GM23338 (cell line): ENCODE results near the gene DNM1L. TPM values are rescaled to one million over a fixed set of nuclear protein-coding genes. Genes with fewer than 3 reads are reported as not detected.

Experiments used
- ATAC-seq: fragments of 200-7000 bp; cut with Tn5 transposase; 3 replicates; pipeline ENCODE4 v1.9.1; 2020
- DNase-seq: peaks from one replicate; pipeline ENCODE4 v3.0.0-alpha.2; 2015; ENCODE audit warnings: low spot score
- H2AFZ ChIP-seq: fragments of 200-600 bp; sonication (generic); 2 replicates; pipeline ENCODE4 v1.8.0; 2016; ENCODE audit warnings: antibody characterized with exemption, mild to moderate bottlenecking, moderate library complexity
- H3F3A ChIP-seq: fragments of 200-600 bp; sonication (generic); replicated peaks from 2 replicates; pipeline ENCODE4 v1.8.0; 2017; ENCODE audit warnings: antibody characterized with exemption, mixed run types, low read depth
- H3K27ac ChIP-seq: fragments of 200-600 bp; sonication (generic); 2 replicates; pipeline ENCODE4 v1.6.1; 2016; ENCODE audit warnings: low read depth
- H3K27me3 ChIP-seq: fragments of 200-600 bp; sonication (generic); 2 replicates; pipeline ENCODE4 v1.8.0; 2016; ENCODE audit warnings: mild to moderate bottlenecking, mixed run types, moderate library complexity; ENCODE audit not compliant: insufficient read depth
- H3K36me3 ChIP-seq: fragments of 200-600 bp; sonication (generic); 2 replicates; pipeline ENCODE4 v1.8.0; 2016; ENCODE audit warnings: mild to moderate bottlenecking; ENCODE audit not compliant: insufficient read depth
- H3K4me1 ChIP-seq: fragments of 200-600 bp; sonication (generic); 2 replicates; pipeline ENCODE4 v1.8.0; 2016; ENCODE audit warnings: mild to moderate bottlenecking, moderate library complexity; ENCODE audit not compliant: insufficient read depth
- H3K4me2 ChIP-seq: fragments of 200-600 bp; sonication (generic); 2 replicates; pipeline ENCODE4 v1.7.1; 2017; ENCODE audit warnings: mixed run types
- H3K4me3 ChIP-seq: fragments of 200-600 bp; sonication (generic); 2 replicates; pipeline ENCODE4 v1.6.1; 2016; ENCODE audit warnings: mixed run types
- H3K79me2 ChIP-seq: fragments of 200-600 bp; sonication (generic); replicated peaks from 2 replicates; pipeline ENCODE4 v1.8.0; 2017; ENCODE audit warnings: mild to moderate bottlenecking; ENCODE audit not compliant: insufficient read depth
- H3K9me2 ChIP-seq: fragments of 200-600 bp; sonication (generic); 2 replicates; pipeline ENCODE4 v1.8.0; 2017; ENCODE audit not compliant: insufficient read depth
- H4K20me1 ChIP-seq: fragments of 200-600 bp; sonication (generic); replicated peaks from 2 replicates; pipeline ENCODE4 v1.8.0; 2017; ENCODE audit warnings: mild to moderate bottlenecking; ENCODE audit not compliant: insufficient read depth
- H3K27ac Mint-ChIP-seq: 2 replicates; pipeline ENCODE4 v1.8.0; 2020; ENCODE audit warnings: inconsistent platforms, mild to moderate bottlenecking, moderate library complexity, mixed read lengths
- H3K27me3 Mint-ChIP-seq: 3 replicates; pipeline ENCODE4 v1.8.0; 2022; ENCODE audit warnings: low read depth, mild to moderate bottlenecking, moderate library complexity, mixed read lengths, inconsistent platforms; ENCODE audit not compliant: insufficient read depth, poor library complexity
- H3K36me3 Mint-ChIP-seq: 3 replicates; pipeline ENCODE4 v1.8.0; 2021; ENCODE audit warnings: low read depth, mild to moderate bottlenecking, inconsistent platforms, moderate library complexity, mixed read lengths
- H3K4me1 Mint-ChIP-seq: 3 replicates; pipeline ENCODE4 v1.8.0; 2020; ENCODE audit warnings: mild to moderate bottlenecking, inconsistent platforms, mixed read lengths
- H3K4me3 Mint-ChIP-seq: 3 replicates; pipeline ENCODE4 v1.8.0; 2021; ENCODE audit warnings: moderate library complexity, mild to moderate bottlenecking, inconsistent platforms, mixed read lengths
- H3K9me3 Mint-ChIP-seq: 3 replicates; pipeline ENCODE4 v1.8.0; 2020; ENCODE audit warnings: moderate library complexity, mild to moderate bottlenecking, inconsistent platforms, mixed read lengths
- CREB1 ChIP-seq: fragments of 250-450 bp; sonication (Bioruptor Pico); IDR thresholded peaks from 2 replicates; pipeline ENCODE4 v1.5.0; 2020; ENCODE audit warnings: low read depth, mild to moderate bottlenecking, moderate library complexity
- EZH2 ChIP-seq: fragments of 200-600 bp; sonication (generic); IDR thresholded peaks from one replicate; pipeline ENCODE4 v1.8.0; 2017; ENCODE audit warnings: antibody characterized with exemption, mild to moderate bottlenecking, low read depth; ENCODE audit not compliant: unreplicated experiment
- EZH2phosphoT487 ChIP-seq: fragments of 200-600 bp; sonication (generic); IDR thresholded peaks from one replicate; pipeline ENCODE4 v1.8.1; 2018; ENCODE audit warnings: antibody characterized with exemption; ENCODE audit not compliant: unreplicated experiment
- JUNB ChIP-seq: IDR thresholded peaks from one replicate; pipeline ENCODE4 v1.6.1; 2016; ENCODE audit warnings: antibody characterized with exemption; ENCODE audit not compliant: unreplicated experiment
- POLR2AphosphoS5 ChIP-seq: IDR thresholded peaks from 2 replicates; pipeline ENCODE4 v1.6.1; 2016; ENCODE audit warnings: antibody characterized with exemption, low read depth
- STAT1 ChIP-seq: IDR thresholded peaks from one replicate; pipeline ENCODE4 v1.6.1; 2016; ENCODE audit warnings: antibody characterized with exemption; ENCODE audit not compliant: unreplicated experiment
- ZNF331 ChIP-seq: fragments of 250-450 bp; sonication (Bioruptor Pico); IDR thresholded peaks from 2 replicates; pipeline ENCODE4 v1.5.0; 2020; ENCODE audit warnings: low read depth, mild to moderate bottlenecking, moderate library complexity
- polyA plus RNA-seq: library from polyadenylated mRNA; unstranded; fragments of >200 nt; fragmentation: Nextera tagmentation; extraction: Ambion mirVana; gene quantifications from 2 replicates; pipeline ENCODE4 v1.2.1, GENCODE V29; 2016
- total RNA-seq: library from RNA; depleted of rRNA; stranded (reverse); fragments of >200 nt; shearing (Covaris generic); gene quantifications from 2 replicates; pipeline ENCODE4 v1.2.3, GENCODE V29; 2014
- TF ChIP-seq, protein P1 (sequence below): fragments of 250-450 bp; sonication (Bioruptor Pico); IDR thresholded peaks from 2 replicates; pipeline ENCODE4 v1.5.0; 2020; ENCODE audit warnings: mild to moderate bottlenecking, moderate library complexity
- TF ChIP-seq, protein P2 (sequence below): IDR thresholded peaks from 2 replicates; pipeline ENCODE4 v1.6.1; 2016; ENCODE audit warnings: antibody characterized with exemption

DNM1L gene
- total and polyA plus RNA-seq, 2 experiments from 2014 or later, result 72.2 to 94.8 TPM

DNA sequence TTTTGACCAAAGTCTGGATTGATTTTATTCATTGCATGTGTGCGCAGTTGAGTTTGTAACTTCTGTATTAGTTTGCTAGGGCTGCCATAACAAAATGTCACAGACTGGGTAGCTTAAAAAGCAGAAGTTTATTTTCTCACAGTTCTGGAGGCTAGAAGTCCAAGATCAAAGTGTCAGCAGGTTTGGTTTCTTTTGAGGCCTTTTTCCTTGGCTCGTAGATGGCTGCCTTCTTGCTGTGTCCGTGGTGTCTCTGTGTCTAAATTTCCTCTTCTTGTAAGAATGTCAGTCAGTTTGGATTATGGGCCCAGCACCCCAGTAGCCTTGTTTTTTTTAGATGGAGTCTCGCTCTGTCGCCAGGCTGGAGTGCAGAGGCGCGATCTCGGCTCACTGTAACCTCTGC lies 11.8 kb downstream of the DNM1L start (continued):
- TF ChIP-seq, protein P1, sequence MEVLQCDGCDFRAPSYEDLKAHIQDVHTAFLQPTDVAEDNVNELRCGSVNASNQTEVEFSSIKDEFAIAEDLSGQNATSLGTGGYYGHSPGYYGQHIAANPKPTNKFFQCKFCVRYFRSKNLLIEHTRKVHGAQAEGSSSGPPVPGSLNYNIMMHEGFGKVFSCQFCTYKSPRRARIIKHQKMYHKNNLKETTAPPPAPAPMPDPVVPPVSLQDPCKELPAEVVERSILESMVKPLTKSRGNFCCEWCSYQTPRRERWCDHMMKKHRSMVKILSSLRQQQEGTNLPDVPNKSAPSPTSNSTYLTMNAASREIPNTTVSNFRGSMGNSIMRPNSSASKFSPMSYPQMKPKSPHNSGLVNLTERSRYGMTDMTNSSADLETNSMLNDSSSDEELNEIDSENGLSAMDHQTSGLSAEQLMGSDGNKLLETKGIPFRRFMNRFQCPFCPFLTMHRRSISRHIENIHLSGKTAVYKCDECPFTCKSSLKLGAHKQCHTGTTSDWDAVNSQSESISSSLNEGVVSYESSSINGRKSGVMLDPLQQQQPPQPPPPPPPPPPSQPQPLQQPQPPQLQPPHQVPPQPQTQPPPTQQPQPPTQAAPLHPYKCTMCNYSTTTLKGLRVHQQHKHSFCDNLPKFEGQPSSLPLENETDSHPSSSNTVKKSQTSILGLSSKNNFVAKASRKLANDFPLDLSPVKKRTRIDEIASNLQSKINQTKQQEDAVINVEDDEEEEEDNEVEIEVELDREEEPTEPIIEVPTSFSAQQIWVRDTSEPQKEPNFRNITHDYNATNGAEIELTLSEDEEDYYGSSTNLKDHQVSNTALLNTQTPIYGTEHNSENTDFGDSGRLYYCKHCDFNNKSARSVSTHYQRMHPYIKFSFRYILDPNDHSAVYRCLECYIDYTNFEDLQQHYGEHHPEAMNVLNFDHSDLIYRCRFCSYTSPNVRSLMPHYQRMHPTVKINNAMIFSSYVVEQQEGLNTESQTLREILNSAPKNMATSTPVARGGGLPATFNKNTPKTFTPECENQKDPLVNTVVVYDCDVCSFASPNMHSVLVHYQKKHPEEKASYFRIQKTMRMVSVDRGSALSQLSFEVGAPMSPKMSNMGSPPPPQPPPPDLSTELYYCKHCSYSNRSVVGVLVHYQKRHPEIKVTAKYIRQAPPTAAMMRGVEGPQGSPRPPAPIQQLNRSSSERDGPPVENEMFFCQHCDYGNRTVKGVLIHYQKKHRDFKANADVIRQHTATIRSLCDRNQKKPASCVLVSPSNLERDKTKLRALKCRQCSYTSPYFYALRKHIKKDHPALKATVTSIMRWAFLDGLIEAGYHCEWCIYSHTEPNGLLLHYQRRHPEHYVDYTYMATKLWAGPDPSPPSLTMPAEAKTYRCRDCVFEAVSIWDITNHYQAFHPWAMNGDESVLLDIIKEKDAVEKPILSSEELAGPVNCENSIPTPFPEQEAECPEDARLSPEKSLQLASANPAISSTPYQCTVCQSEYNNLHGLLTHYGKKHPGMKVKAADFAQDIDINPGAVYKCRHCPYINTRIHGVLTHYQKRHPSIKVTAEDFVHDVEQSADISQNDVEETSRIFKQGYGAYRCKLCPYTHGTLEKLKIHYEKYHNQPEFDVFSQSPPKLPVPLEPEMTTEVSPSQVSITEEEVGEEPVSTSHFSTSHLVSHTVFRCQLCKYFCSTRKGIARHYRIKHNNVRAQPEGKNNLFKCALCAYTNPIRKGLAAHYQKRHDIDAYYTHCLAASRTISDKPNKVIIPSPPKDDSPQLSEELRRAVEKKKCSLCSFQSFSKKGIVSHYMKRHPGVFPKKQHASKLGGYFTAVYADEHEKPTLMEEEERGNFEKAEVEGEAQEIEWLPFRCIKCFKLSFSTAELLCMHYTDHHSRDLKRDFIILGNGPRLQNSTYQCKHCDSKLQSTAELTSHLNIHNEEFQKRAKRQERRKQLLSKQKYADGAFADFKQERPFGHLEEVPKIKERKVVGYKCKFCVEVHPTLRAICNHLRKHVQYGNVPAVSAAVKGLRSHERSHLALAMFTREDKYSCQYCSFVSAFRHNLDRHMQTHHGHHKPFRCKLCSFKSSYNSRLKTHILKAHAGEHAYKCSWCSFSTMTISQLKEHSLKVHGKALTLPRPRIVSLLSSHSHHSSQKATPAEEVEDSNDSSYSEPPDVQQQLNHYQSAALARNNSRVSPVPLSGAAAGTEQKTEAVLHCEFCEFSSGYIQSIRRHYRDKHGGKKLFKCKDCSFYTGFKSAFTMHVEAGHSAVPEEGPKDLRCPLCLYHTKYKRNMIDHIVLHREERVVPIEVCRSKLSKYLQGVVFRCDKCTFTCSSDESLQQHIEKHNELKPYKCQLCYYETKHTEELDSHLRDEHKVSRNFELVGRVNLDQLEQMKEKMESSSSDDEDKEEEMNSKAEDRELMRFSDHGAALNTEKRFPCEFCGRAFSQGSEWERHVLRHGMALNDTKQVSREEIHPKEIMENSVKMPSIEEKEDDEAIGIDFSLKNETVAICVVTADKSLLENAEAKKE (CRISPR knock-in tag), result no peak
- TF ChIP-seq EZH2, result no peak
- no peak for TF ChIP-seq ZNF331 (CRISPR knock-in tag)
- TF ChIP-seq, protein P2, sequence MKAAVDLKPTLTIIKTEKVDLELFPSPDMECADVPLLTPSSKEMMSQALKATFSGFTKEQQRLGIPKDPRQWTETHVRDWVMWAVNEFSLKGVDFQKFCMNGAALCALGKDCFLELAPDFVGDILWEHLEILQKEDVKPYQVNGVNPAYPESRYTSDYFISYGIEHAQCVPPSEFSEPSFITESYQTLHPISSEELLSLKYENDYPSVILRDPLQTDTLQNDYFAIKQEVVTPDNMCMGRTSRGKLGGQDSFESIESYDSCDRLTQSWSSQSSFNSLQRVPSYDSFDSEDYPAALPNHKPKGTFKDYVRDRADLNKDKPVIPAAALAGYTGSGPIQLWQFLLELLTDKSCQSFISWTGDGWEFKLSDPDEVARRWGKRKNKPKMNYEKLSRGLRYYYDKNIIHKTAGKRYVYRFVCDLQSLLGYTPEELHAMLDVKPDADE, result no peak

DNA sequence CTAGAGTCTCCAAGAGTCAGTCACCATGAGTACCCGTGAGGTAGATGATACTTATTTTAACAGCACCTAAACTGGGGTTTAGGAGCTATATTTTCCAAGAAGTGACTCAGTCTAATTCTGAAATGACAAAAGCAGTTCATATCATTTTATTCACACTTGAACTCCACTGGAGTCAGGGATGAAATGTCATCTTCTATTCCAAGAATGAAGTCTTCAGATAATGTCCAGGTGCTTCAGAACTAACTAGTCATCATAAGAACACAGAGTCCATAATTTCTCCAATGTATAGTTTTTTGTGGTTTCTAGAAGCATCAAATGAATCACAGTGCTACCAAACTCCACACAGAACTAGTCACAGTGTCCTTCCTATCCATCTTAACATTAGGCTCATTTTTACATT lies 13.3 kb downstream of the DNM1L start:
- Histone ChIP-seq H3K27me3 (no peaks in the 10 kb centered on the region), H3K79me2 (peaks cover 100% of the 10 kb centered on the region), H3K27ac (no peak overlapping the region), H3K4me3 (no peak overlapping the region), H3K4me1 (peaks cover 26% of the 10 kb centered on the region), H3K9me2 (no peaks in the 10 kb centered on the region), H3K36me3 (no peaks in the 10 kb centered on the region), H3F3A (no peaks in the 10 kb centered on the region; the same call in 1 of the 2 replicates), H4K20me1 (peaks cover 11% of the 10 kb centered on the region; the same call in 1 of the 2 replicates), H3K4me2 (no peak overlapping the region), H2AFZ (no peak overlapping the region)
- Mint-ChIP-seq H3K4me3 (no peak overlapping the region), H3K4me1 (peaks cover 33% of the 10 kb centered on the region), H3K9me3 (peaks cover 19% of the 10 kb centered on the region), H3K36me3 (peaks cover 24% of the 10 kb centered on the region), H3K27ac (no peak overlapping the region), H3K27me3 (peaks cover 2% of the 10 kb centered on the region)
- ATAC-seq (no peak), DNase-seq (no peak)
- TF ChIP-seq JUNB (no peak), ZNF331 (CRISPR knock-in tag) (no peak), STAT1 (no peak), POLR2AphosphoS5 (no peak), EZH2 (no peak), CREB1 (CRISPR knock-in tag) (no peak), EZH2phosphoT487 (no peak)
- TF ChIP-seq, protein P1 (CRISPR knock-in tag), result no peak
